SK-N-SH treated with all-trans-retinoic acid at 6 μM for 48 hours (cell line): ENCODE measurements around the gene PITPNC1.
"Not testable (repeated sequence)": the region's sequence is repeated elsewhere in the genome, so short reads cannot be mapped to it uniquely, and the experiment has no call there.

ENCODE experiments used
- CSDC2 ChIP-seq: fragments of 250-450 bp; sonication (Bioruptor Pico); IDR thresholded peaks from 2 replicates; pipeline ENCODE4 v1.5.0; 2020; ENCODE audit warnings: mild to moderate bottlenecking, moderate library complexity
- OSR1 ChIP-seq: fragments of 250-450 bp; sonication (Bioruptor Pico); IDR thresholded peaks from 2 replicates; pipeline ENCODE4 v1.8.0; 2022; ENCODE audit warnings: moderate library complexity, mild to moderate bottlenecking, inconsistent platforms
- PATZ1 ChIP-seq: fragments of 250-450 bp; sonication (Bioruptor Pico); IDR thresholded peaks from 2 replicates; pipeline ENCODE4 v1.8.0; 2020; ENCODE audit warnings: mild to moderate bottlenecking, moderate library complexity, borderline replicate concordance
- POU6F1 ChIP-seq: fragments of 250-450 bp; sonication (Bioruptor Pico); IDR thresholded peaks from 2 replicates; pipeline ENCODE4 v1.8.0; 2021; ENCODE audit warnings: low read depth, mild to moderate bottlenecking, moderate library complexity, borderline replicate concordance
- PPARA ChIP-seq: fragments of 250-450 bp; sonication (Bioruptor Pico); IDR thresholded peaks from 2 replicates; pipeline ENCODE4 v1.5.0; 2020; ENCODE audit warnings: mild to moderate bottlenecking, borderline replicate concordance
- RARB ChIP-seq: fragments of 250-450 bp; sonication (Bioruptor Pico); IDR thresholded peaks from 2 replicates; pipeline ENCODE4 v1.8.0; 2021; ENCODE audit warnings: mild to moderate bottlenecking, moderate library complexity
- TCF4 ChIP-seq: fragments of 250-450 bp; sonication (Bioruptor Pico); IDR thresholded peaks from 2 replicates; pipeline ENCODE4 v1.8.0; 2021; ENCODE audit warnings: mild to moderate bottlenecking, moderate library complexity, borderline replicate concordance
- TOX ChIP-seq: fragments of 250-450 bp; sonication (Bioruptor Pico); IDR thresholded peaks from 2 replicates; pipeline ENCODE4 v1.8.0; 2021; ENCODE audit warnings: mild to moderate bottlenecking, moderate library complexity, borderline replicate concordance
- ZC3H10 ChIP-seq: fragments of 250-450 bp; sonication (Bioruptor Pico); IDR thresholded peaks from 2 replicates; pipeline ENCODE4 v1.5.1; 2021; ENCODE audit warnings: mild to moderate bottlenecking, moderate library complexity
- ZFP3 ChIP-seq: fragments of 250-450 bp; sonication (Bioruptor Pico); IDR thresholded peaks from 2 replicates; pipeline ENCODE4 v1.5.0; 2020; ENCODE audit warnings: mild to moderate bottlenecking, moderate library complexity
- ZFP30 ChIP-seq: fragments of 450-650 bp; formaldehyde crosslinking; IDR thresholded peaks from 2 replicates; pipeline ENCODE4 v1.5.0; 2022; ENCODE audit warnings: mild to moderate bottlenecking, moderate library complexity
- ZNF8 ChIP-seq: fragments of 450-650 bp; formaldehyde crosslinking; IDR thresholded peaks from 2 replicates; pipeline ENCODE4 v1.5.0; 2020; ENCODE audit warnings: mild to moderate bottlenecking, moderate library complexity

GRCh38 chr17:67648906-67649295, 271.8 kb downstream of the PITPNC1 start:
- TF ChIP-seq ZC3H10; ZFP3 (CRISPR knock-in tag); CSDC2 (CRISPR knock-in tag); PATZ1 (CRISPR knock-in tag); TCF4 (CRISPR knock-in tag); RARB (CRISPR knock-in tag); OSR1 (CRISPR knock-in tag); PPARA (CRISPR knock-in tag); POU6F1 (CRISPR knock-in tag); TOX (CRISPR knock-in tag); ZNF8 (CRISPR knock-in tag); ZFP30: not testable (repeated sequence)
